Neural progenitor cell (in vitro differentiated cells): ENCODE data around the gene CENPP.

Source experiments
- EZH2 ChIP-seq: fragments of 200-600 bp; sonication (generic); IDR thresholded peaks from 2 replicates; pipeline ENCODE4 v1.6.1; 2017; ENCODE audit warnings: antibody characterized with exemption, mild to moderate bottlenecking, moderate library complexity
- TF ChIP-seq, protein P1 (sequence below): fragments of 200-600 bp; sonication (generic); IDR thresholded peaks from 2 replicates; pipeline ENCODE4 v1.5.1; 2017; ENCODE audit warnings: antibody characterized with exemption, mild to moderate bottlenecking

DNA sequence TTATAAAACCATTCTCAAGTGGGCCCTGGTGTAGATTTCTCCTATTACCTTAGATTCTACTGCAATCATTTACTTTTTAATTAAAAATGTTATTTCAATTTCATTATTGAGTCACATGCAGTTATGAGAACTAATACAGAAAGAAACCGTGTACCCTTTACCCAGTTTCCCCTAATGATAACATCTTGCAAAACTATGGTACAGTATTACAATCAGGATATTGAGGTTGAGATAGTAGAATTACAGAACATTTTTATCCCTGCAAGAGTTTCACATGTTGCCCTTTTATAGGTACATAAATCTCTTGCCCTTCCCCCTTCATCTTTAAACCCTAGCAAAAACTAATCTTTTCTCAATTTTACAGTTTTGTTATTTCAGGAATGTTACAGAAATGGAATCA, 109.5 kb downstream of the CENPP start:
- TF ChIP-seq, protein P1, sequence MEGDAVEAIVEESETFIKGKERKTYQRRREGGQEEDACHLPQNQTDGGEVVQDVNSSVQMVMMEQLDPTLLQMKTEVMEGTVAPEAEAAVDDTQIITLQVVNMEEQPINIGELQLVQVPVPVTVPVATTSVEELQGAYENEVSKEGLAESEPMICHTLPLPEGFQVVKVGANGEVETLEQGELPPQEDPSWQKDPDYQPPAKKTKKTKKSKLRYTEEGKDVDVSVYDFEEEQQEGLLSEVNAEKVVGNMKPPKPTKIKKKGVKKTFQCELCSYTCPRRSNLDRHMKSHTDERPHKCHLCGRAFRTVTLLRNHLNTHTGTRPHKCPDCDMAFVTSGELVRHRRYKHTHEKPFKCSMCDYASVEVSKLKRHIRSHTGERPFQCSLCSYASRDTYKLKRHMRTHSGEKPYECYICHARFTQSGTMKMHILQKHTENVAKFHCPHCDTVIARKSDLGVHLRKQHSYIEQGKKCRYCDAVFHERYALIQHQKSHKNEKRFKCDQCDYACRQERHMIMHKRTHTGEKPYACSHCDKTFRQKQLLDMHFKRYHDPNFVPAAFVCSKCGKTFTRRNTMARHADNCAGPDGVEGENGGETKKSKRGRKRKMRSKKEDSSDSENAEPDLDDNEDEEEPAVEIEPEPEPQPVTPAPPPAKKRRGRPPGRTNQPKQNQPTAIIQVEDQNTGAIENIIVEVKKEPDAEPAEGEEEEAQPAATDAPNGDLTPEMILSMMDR: no peak
- no peak for TF ChIP-seq EZH2
